ENCODE measurements around the gene PPM1A. TPM values are rescaled to one million over a fixed set of nuclear protein-coding genes. Genes with fewer than 3 reads are reported as not detected.

PPM1A gene
- total and polyA plus RNA-seq, 7 experiments from 2014 or later: 15.7 to 71.4 (median 43.0) TPM

DNA sequence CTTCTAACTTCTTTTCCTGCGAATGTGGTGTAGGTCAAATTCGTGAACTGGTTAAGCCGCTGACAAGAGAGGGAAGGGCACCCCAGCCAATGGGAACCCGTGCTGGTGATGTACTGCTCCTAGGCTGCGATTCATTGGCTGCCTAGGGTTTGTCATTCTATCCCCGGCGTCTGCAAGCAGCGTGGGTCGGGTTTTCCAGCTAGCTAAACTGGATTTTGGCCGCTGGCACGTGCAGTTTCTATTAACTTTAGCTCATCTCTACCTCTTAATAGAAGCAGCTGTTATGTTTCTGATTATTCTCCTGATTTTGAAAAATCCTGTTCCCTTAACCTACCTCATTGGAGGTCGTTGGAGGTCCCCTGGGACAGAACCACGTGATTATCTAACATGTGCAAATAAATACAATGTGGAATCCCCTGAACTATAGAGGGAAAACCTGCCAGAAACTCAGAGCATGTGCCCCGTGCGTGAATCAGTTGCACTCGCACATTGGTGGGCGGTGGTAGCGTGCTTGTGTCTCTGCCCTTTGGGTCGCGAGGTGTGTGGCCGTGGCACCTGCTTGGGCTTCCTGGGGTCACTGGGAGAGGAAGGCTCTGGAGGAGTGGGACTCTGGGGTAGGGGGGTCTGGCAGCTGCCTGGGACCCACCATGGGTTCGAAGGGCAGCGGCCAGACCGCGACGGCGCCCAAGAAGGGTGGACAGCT lies 876 bp upstream of the PPM1A start:
- Mint-ChIP-seq H3K27ac (peak overlapping the region; percentile 97 to 100 (median 100)), H3K36me3 (peaks cover 0 to 2% (median 0%) of the 10 kb centered on the region in 5 donors), H3K27me3 (no peaks in the 10 kb centered on the region), H3K4me1 (peaks cover 37 to 52% (median 47%) of the 10 kb centered on the region in 7 donors), H3K4me3 (peak overlapping the region; percentile 90 to 99 (median 96)), H3K9me3 (peaks cover 0 to 9% (median 0%) of the 10 kb centered on the region in 11 donors)
- Histone ChIP-seq H3K27me3 (ENCODE audit: control insufficient read depth in 2 of 2, insufficient read depth in 2 of 2, low read length in 2 of 2) (no peaks in the 10 kb centered on the region), H3K27ac (ENCODE audit: low read depth, low read length) (peak overlapping the region; percentile 100), H3K4me1 (ENCODE audit: control insufficient read depth in 2 of 2, insufficient read depth in 2 of 2, low read length in 2 of 2) (peaks cover 7 to 39% of the 10 kb centered on the region in 2 donors), H3K36me3 (ENCODE audit: control insufficient read depth in 2 of 3, insufficient read depth in 3 of 3, low read length in 3 of 3) (no peaks in the 10 kb centered on the region), H3K4me3 (ENCODE audit: low read length) (peak overlapping the region; percentile 93), H3K9me3 (ENCODE audit: control insufficient read depth in 2 of 3, low read length in 3 of 3) (no peaks in the 10 kb centered on the region)
- intact Hi-C loops (cut with micrococcal nuclease): loop anchor here (1.0 to 10.0 kb wide), 24 partner anchors 23 to 1950 kb away; partner anchors contain the start of genes ARID4A (in 2 of the 2), DACT1 (in 2 of the 2), HIF1A (in 2 of the 2) and DHRS7 (in 1 of the 2)
- ChIA-PET POLR2A (interaction anchor here (0.6 to 2.7 kb wide), 26 partner anchors 10 to 1950 kb away, joined by 3 to 46 read pairs (median 4); partner anchors contain the start of genes ARID4A, DHRS7, JKAMP and KIAA0586), CTCF (interaction anchor here (0.7 to 3.0 kb wide), 7 partner anchors 19 to 284 kb away, joined by 3 to 12 read pairs (median 3); no protein-coding TSS in a partner anchor)
- peak; percentile 51 to 88 (median 84) for DNase-seq
- ATAC-seq: peak; percentile 73

DNA sequence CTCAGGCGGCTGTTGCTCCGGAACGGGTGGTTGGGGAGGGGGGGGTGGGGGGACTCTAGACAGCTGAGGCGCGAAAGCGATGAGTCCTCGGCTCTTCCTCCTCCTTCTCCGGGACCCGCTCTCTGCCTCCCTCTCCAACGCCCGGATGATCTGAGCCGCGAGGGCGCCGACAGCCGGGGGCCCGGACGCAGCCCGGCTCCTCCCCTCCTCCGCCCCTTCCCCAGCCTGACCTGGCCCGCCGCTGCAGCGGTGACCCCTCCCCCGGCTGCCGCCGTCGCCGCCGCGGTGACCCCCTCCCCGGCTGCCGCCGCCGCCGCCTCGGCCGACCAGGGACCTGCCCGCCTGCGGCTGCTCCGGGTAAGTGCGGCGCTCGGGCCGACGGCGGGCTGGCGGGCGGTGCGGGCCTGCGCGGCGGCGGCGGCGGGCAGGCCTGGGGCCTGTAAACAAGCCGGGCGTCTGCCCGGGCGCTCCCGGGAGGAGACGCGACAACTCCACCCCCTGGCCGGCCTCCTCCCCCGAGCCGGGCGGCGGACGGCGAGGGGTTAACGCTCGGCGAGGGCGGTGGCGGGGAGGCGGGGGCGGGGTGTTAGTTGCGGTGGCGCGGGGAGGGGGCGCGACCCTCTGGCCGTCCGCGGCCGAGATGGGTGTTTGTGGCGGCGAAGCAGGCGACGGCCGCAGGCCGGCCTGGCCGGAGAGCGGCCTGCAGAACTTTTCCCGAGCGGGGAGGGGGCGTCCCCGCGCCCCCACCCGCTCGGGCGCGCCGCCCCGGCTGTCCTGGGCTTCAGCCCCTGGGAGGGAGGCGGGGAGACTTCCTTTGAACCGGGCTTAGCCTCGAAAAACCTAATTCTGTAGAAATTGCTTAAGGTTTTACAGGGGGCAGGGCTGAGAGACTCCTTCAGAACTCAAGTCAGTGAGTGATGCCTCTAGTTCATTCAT lies 568 bp downstream of the PPM1A start:
- H3K4me3 ChIP-seq (ENCODE audit: low read length): peak overlapping the region; percentile 49
- POLR2A ChIA-PET: interaction anchor here (0.7 to 2.7 kb wide), 24 partner anchors 12 to 1951 kb away, joined by 3 to 46 read pairs (median 4); partner anchors contain the start of genes ARID4A, DHRS7, JKAMP and KIAA0586
- H3K4me1 Mint-ChIP-seq: peaks cover 44 to 66% (median 56%) of the 10 kb centered on the region in 7 donors
- CTCF ChIA-PET: interaction anchor here (1.0 to 3.0 kb wide), 4 partner anchors 66 to 82 kb away, joined by 3 to 12 read pairs (median 8); no protein-coding TSS in a partner anchor
- H3K9me3 Mint-ChIP-seq: peaks cover 0 to 9% (median 0%) of the 10 kb centered on the region in 11 donors
- no peaks in the 10 kb centered on the region for H3K27me3 ChIP-seq (ENCODE audit: control insufficient read depth in 2 of 2, insufficient read depth in 2 of 2, low read length in 2 of 2)
- H3K27me3 Mint-ChIP-seq: no peaks in the 10 kb centered on the region
- peak in 8 of 9 donors; percentile 23 to 74 (median 52) for DNase-seq
- peak overlapping the region; percentile 81 for H3K27ac ChIP-seq (ENCODE audit: low read depth, low read length)
- H3K27ac Mint-ChIP-seq: peak overlapping the region; percentile 55 to 100 (median 92)
- peak overlapping the region; percentile 90 to 98 (median 94) for H3K4me3 Mint-ChIP-seq
- no peaks in the 10 kb centered on the region for H3K9me3 ChIP-seq (ENCODE audit: control insufficient read depth in 2 of 3, low read length in 3 of 3)
- H3K4me1 ChIP-seq (ENCODE audit: control insufficient read depth in 2 of 2, insufficient read depth in 2 of 2, low read length in 2 of 2): peaks cover 7 to 44% of the 10 kb centered on the region in 2 donors
- intact Hi-C loops (cut with micrococcal nuclease): loop anchor here (1.0 to 10.0 kb wide), 28 partner anchors 17 to 1951 kb away; partner anchors contain the start of genes DHRS7 (in 2 of the 2), HIF1A (in 2 of the 2), JKAMP (in 2 of the 2) and L3HYPDH (in 2 of the 2)
- ATAC-seq: peak; percentile 40
- no peaks in the 10 kb centered on the region for H3K36me3 ChIP-seq (ENCODE audit: control insufficient read depth in 2 of 3, insufficient read depth in 3 of 3, low read length in 3 of 3)
- peaks cover 0 to 6% (median 0%) of the 10 kb centered on the region in 5 donors for H3K36me3 Mint-ChIP-seq

DNA sequence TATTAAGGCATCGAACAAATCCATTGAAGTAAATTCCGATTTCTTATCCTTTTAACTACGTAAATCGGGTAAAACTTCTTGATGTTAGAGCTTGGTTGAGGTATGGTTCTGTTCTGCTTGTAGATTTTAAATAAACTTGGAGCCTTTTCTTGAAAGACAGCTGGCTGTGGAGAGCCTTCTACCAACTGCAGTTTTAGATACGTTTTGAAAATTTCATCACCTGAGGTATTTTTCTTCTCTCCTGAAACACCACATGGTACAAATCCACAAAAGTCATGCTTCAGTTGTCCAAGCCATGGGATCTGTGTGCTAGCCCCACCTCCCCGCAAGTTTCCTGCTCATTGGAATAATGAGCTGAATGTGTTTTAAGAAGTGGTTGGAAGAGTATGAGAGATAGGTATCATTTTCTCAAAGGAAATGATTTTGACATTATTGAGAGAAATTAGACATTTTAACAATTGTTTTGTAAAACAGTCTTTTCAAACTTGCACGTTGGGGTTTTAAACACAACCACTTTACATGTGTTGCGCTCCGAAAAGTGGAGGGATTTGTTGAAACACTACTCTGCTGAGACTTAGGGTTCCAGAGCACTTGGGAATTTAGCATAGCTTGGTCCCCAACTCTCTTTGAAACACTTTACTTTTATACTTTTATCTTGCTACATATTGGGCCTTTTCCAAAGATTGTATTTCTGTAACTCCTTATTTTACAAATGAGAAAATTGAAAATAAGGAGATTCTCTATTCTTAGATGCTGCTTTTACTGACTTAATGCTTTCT lies 1.4 kb downstream of the PPM1A start:
- intact Hi-C loops (cut with micrococcal nuclease): loop anchor here (1.0 to 5.0 kb wide), 4 partner anchors 16 to 1030 kb away; no protein-coding TSS in a partner anchor
- CTCF ChIA-PET: interaction anchor here (1.3 kb wide), 1 partner anchor 81 kb away, joined by 5 read pairs; no protein-coding TSS in a partner anchor
- H3K4me3 Mint-ChIP-seq: peak overlapping the region; percentile 81 to 94 (median 88)

DNA sequence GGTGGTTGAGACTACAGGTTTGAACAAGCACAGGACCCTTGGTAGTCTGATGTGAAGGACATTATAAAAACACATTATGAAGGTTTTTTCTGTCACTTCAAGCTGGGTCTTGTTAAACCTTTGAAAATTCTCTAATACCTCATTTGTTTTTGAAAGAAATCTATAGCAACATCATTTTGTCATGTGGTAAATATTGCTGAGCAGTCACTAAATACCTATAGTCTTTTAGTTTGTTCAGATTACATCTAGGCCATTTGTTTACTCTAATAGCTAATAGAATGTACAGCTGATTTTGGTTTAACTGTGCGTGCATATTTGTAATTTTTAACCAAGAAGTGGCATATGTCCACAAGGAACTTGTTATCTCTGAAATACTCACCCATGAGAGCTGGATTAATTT lies 2.9 kb downstream of the PPM1A start:
- POLR2A ChIA-PET: interaction anchor here (0.6 kb wide), 2 partner anchors 31 to 679 kb away, joined by 3 read pairs; no protein-coding TSS in a partner anchor
- H3K9me3 ChIP-seq (ENCODE audit: control insufficient read depth in 2 of 3, low read length in 3 of 3): no peaks in the 10 kb centered on the region
- no peaks in the 10 kb centered on the region for H3K36me3 ChIP-seq (ENCODE audit: control insufficient read depth in 2 of 3, insufficient read depth in 3 of 3, low read length in 3 of 3)
- CTCF ChIA-PET: interaction anchor here (1.0 to 1.2 kb wide), 3 partner anchors 14 to 187 kb away, joined by 3 to 6 read pairs (median 3); no protein-coding TSS in a partner anchor
- intact Hi-C loops (cut with micrococcal nuclease): loop anchor here (2.0 to 5.0 kb wide), 2 partner anchors 37 to 45 kb away; no protein-coding TSS in a partner anchor
- no peak for DNase-seq
- peak overlapping the region in 3 of 9 donors; percentile 12 to 35 (median 31) for H3K27ac Mint-ChIP-seq
- H3K27ac ChIP-seq (ENCODE audit: low read depth, low read length): no peak overlapping the region
- no peak overlapping the region for H3K4me3 ChIP-seq (ENCODE audit: low read length)
- peaks cover 55 to 80% (median 72%) of the 10 kb centered on the region in 7 donors for H3K4me1 Mint-ChIP-seq
- H3K36me3 Mint-ChIP-seq: peaks cover 0 to 7% (median 5%) of the 10 kb centered on the region in 5 donors
- H3K4me3 Mint-ChIP-seq: peak overlapping the region; percentile 10 to 94 (median 86)
- peaks cover 0 to 9% (median 0%) of the 10 kb centered on the region in 11 donors for H3K9me3 Mint-ChIP-seq
- no peak for ATAC-seq
- H3K4me1 ChIP-seq (ENCODE audit: control insufficient read depth in 2 of 2, insufficient read depth in 2 of 2, low read length in 2 of 2): peaks cover 7 to 42% of the 10 kb centered on the region in 2 donors
- no peaks in the 10 kb centered on the region for H3K27me3 ChIP-seq (ENCODE audit: control insufficient read depth in 2 of 2, insufficient read depth in 2 of 2, low read length in 2 of 2)
- no peaks in the 10 kb centered on the region for H3K27me3 Mint-ChIP-seq

More for the DNA sequence above, 1.4 kb downstream of the PPM1A start:
- Mint-ChIP-seq H3K36me3 (peaks cover 0 to 6% (median 3%) of the 10 kb centered on the region in 5 donors), H3K27me3 (no peaks in the 10 kb centered on the region), H3K9me3 (peaks cover 0 to 9% (median 0%) of the 10 kb centered on the region in 11 donors), H3K27ac (peak overlapping the region; percentile 55 to 92 (median 79)), H3K4me1 (peaks cover 49 to 72% (median 62%) of the 10 kb centered on the region in 7 donors)
- peak in 3 of 9 donors; percentile 7 to 44 (median 30) for DNase-seq
- Histone ChIP-seq H3K27me3 (ENCODE audit: control insufficient read depth in 2 of 2, insufficient read depth in 2 of 2, low read length in 2 of 2) (no peaks in the 10 kb centered on the region), H3K36me3 (ENCODE audit: control insufficient read depth in 2 of 3, insufficient read depth in 3 of 3, low read length in 3 of 3) (no peaks in the 10 kb centered on the region), H3K9me3 (ENCODE audit: control insufficient read depth in 2 of 3, low read length in 3 of 3) (no peaks in the 10 kb centered on the region), H3K27ac (ENCODE audit: low read depth, low read length) (peak overlapping the region; percentile 81), H3K4me3 (ENCODE audit: low read length) (peak overlapping the region; percentile 49), H3K4me1 (ENCODE audit: control insufficient read depth in 2 of 2, insufficient read depth in 2 of 2, low read length in 2 of 2) (peaks cover 7 to 44% of the 10 kb centered on the region in 2 donors)
- no peak for ATAC-seq
- POLR2A ChIA-PET: interaction anchor here (1.0 to 1.2 kb wide), 2 partner anchors 81 to 730 kb away, joined by 3 read pairs; partner anchors contain the start of gene TRMT5

DNA sequence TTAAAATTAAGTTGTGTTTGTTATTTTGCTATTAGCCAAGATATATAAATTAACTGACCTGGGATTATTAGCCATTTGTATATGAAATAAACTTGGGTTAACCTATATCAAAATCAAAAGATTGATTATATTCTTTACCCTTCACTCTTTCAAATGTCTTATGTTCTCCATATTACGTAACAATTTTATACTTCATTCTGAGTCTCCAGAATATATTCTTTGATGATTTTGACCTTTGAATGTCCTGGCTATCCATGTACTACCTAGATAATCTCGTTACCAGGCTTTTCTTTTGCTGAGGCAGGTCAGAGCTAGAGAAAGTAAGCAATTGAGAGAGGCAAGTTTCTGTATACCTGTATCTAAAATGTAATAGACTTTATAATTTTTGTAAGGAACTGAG lies 3.6 kb downstream of the PPM1A start:
- DNase-seq (no peak), ATAC-seq (no peak)
- peaks cover 49 to 77% (median 70%) of the 10 kb centered on the region in 7 donors for H3K4me1 Mint-ChIP-seq
- peaks cover 0 to 7% (median 5%) of the 10 kb centered on the region in 5 donors for H3K36me3 Mint-ChIP-seq
- peak overlapping the region in 1 of 9 donors; percentile 35 for H3K27ac Mint-ChIP-seq
- Histone ChIP-seq H3K27me3 (ENCODE audit: control insufficient read depth in 2 of 2, insufficient read depth in 2 of 2, low read length in 2 of 2) (no peaks in the 10 kb centered on the region), H3K4me3 (ENCODE audit: low read length) (no peak overlapping the region), H3K9me3 (ENCODE audit: control insufficient read depth in 2 of 3, low read length in 3 of 3) (no peaks in the 10 kb centered on the region), H3K36me3 (ENCODE audit: control insufficient read depth in 2 of 3, insufficient read depth in 3 of 3, low read length in 3 of 3) (no peaks in the 10 kb centered on the region), H3K4me1 (ENCODE audit: control insufficient read depth in 2 of 2, insufficient read depth in 2 of 2, low read length in 2 of 2) (peaks cover 7 to 36% of the 10 kb centered on the region in 2 donors), H3K27ac (ENCODE audit: low read depth, low read length) (no peak overlapping the region)
- no peaks in the 10 kb centered on the region for H3K27me3 Mint-ChIP-seq
- POLR2A ChIA-PET: no interaction called here
- intact Hi-C loops (cut with micrococcal nuclease): loop anchor here in 1 of 2 donors (5.0 kb wide), 1 partner anchor 45 kb away; no protein-coding TSS in a partner anchor
- CTCF ChIA-PET: interaction anchor here (1.1 kb wide), 1 partner anchor 187 kb away, joined by 3 read pairs; no protein-coding TSS in a partner anchor
- H3K4me3 Mint-ChIP-seq: peak overlapping the region in 6 of 10 donors; percentile 3 to 91 (median 84)
- peaks cover 0 to 9% (median 0%) of the 10 kb centered on the region in 11 donors for H3K9me3 Mint-ChIP-seq

Measured in naive thymus-derived CD4-positive, alpha-beta T cell (primary cell).